GM19395 (cell line): ENCODE data around the gene IHH.
A peak's percentile ranks its signal among the peaks of the same experiment; 100 is the strongest.

Source experiments
- ATAC-seq: cut with Tn5 transposase; IDR thresholded peaks from one replicate; pipeline ENCODE4 v1.9.1; 2021; ENCODE audit warnings: mild to moderate bottlenecking, moderate library complexity; ENCODE audit not compliant: unreplicated experiment

Gene IHH

GRCh38 chr2:219076253-219076652, 15.5 kb upstream of the IHH start:
- no peak for ATAC-seq

GRCh38 chr2:219073413-219074129, 12.8 kb upstream of the IHH start:
- no peak for ATAC-seq

GRCh38 chr2:219072741-219073250, 12.1 kb upstream of the IHH start:
- no peak for ATAC-seq

- ATAC-seq: no peak
Measured at GRCh38 chr2:219071131-219071816, 10.6 kb upstream of the IHH start.

- no peak for ATAC-seq
Measured at GRCh38 chr2:219065484-219065883, 4.8 kb upstream of the IHH start.

- no peak for ATAC-seq
Measured at GRCh38 chr2:219062081-219062480, 1.4 kb upstream of the IHH start.

GRCh38 chr2:219059725-219060682, 717 bp downstream of the IHH start:
- no peak for ATAC-seq

- ATAC-seq: no peak
Measured at GRCh38 chr2:219059375-219059724, 1.4 kb downstream of the IHH start.

- ATAC-seq: no peak
Measured at GRCh38 chr2:219058541-219059374, 2.0 kb downstream of the IHH start.

- ATAC-seq: peak; percentile 94
Measured at GRCh38 chr2:219057709-219058540, 2.8 kb downstream of the IHH start.

GRCh38 chr2:219056896-219057708, 3.6 kb downstream of the IHH start:
- no peak for ATAC-seq

GRCh38 chr2:219056176-219056895, 4.4 kb downstream of the IHH start:
- ATAC-seq: no peak

GRCh38 chr2:219054956-219055903, 5.5 kb downstream of the IHH start:
- no peak for ATAC-seq

- no peak for ATAC-seq
Measured at GRCh38 chr2:219049282-219049681, 11.4 kb downstream of the IHH start.

- no peak for ATAC-seq
Measured at GRCh38 chr2:219045937-219046550, 14.7 kb downstream of the IHH start.

GRCh38 chr2:219042750-219043149, 18.0 kb downstream of the IHH start:
- ATAC-seq: no peak

GRCh38 chr2:219042157-219042556, 18.6 kb downstream of the IHH start:
- ATAC-seq: no peak
